ENCODE data around the gene CEBPA. TPM values are rescaled to one million over a fixed set of nuclear protein-coding genes. Genes with fewer than 3 reads are reported as not detected.

CEBPA gene
- polyA plus RNA-seq, 3 donors: 17.9 to 76.3 (median 47.5) TPM

DNA sequence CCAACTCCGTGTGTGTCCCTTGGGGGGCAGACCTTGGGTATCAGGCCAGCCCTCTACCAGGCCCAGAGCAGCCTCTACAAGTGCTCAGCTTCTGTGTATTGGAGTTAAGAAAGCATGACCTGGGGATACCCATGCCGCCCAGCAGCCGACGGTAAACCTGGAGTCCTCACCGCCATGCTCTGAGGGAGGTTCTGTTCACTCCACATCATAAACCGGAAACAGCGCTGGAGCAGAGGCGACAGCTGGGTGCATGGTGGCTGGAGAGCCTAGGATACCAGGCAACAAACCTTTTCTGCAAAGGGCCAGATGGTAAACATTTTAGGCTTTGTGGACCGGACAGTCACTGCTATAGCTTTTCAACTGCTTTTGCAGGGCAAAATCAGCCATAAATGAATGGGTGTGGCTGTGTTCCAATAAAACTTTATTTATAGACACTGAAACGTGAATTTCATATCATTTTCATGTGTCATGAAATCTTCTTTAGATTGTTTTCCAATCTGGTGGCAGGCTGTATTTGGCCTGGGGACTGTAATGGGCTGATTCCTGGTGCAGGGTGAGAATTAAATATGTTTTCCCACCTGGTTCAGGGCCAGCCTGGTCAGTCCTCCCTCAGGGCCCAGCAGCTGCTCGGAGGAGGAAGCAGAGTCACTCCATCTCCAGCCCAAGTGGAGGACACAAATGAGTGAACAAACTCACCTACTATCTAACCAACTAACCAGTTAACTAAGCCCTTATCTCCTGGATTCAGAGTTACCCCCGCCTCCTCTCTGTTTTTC is 30.9 kb downstream of the CEBPA start:
- Histone ChIP-seq H3K27ac (ENCODE audit: low read depth in 1 of 2, low read length in 2 of 2) (no peak overlapping the region), H3K4me1 (ENCODE audit: control insufficient read depth in 1 of 2, insufficient read depth in 2 of 2, low read length in 2 of 2) (peaks cover 61 to 76% of the 10 kb centered on the region in 2 donors), H3K4me2 (replicated peaks; ENCODE audit: extremely low read depth, low read length, poor library complexity, severe bottlenecking) (no peak overlapping the region), H2AFZ (ENCODE audit: insufficient read depth, low read depth, low read length, poor library complexity, severe bottlenecking) (no peak overlapping the region), H3K79me2 (ENCODE audit: insufficient read depth, low read length) (peaks cover 22% of the 10 kb centered on the region), H3K9ac (ENCODE audit: insufficient read depth, low read length, poor library complexity, severe bottlenecking) (no peak overlapping the region), H3K4me3 (replicated peaks in 1 of 3; ENCODE audit: low read depth in 2 of 3, low read length in 3 of 3) (no peak overlapping the region), H3K27me3 (ENCODE audit: control insufficient read depth in 2 of 2, insufficient read depth in 2 of 2, low read length in 2 of 2) (no peaks in the 10 kb centered on the region), H3K9me3 (replicated peaks in 1 of 2; ENCODE audit: control insufficient read depth in 1 of 2, insufficient read depth in 1 of 2, low read length in 2 of 2) (no peaks in the 10 kb centered on the region), H4K20me1 (ENCODE audit: insufficient read depth, low read length) (no peaks in the 10 kb centered on the region), H3K36me3 (replicated peaks in 1 of 2; ENCODE audit: control insufficient read depth in 1 of 2, insufficient read depth in 2 of 2, low read length in 2 of 2) (no peaks in the 10 kb centered on the region)
- H3K4me3 Mint-ChIP-seq: no peak overlapping the region
- peaks cover 0 to 1% (median 0%) of the 10 kb centered on the region in 7 donors for H3K9me3 Mint-ChIP-seq
- H3K36me3 Mint-ChIP-seq: peaks cover 0 to 2% of the 10 kb centered on the region in 2 donors
- H3K27ac Mint-ChIP-seq: peak overlapping the region in 1 of 7 donors; percentile 60
- TF ChIP-seq, protein P1, sequence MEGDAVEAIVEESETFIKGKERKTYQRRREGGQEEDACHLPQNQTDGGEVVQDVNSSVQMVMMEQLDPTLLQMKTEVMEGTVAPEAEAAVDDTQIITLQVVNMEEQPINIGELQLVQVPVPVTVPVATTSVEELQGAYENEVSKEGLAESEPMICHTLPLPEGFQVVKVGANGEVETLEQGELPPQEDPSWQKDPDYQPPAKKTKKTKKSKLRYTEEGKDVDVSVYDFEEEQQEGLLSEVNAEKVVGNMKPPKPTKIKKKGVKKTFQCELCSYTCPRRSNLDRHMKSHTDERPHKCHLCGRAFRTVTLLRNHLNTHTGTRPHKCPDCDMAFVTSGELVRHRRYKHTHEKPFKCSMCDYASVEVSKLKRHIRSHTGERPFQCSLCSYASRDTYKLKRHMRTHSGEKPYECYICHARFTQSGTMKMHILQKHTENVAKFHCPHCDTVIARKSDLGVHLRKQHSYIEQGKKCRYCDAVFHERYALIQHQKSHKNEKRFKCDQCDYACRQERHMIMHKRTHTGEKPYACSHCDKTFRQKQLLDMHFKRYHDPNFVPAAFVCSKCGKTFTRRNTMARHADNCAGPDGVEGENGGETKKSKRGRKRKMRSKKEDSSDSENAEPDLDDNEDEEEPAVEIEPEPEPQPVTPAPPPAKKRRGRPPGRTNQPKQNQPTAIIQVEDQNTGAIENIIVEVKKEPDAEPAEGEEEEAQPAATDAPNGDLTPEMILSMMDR (IDR thresholded peaks at IDR 0.05): no peak
- H3K27me3 Mint-ChIP-seq (ENCODE audit: low read depth in 3 of 3): peaks cover 0 to 2% (median 1%) of the 10 kb centered on the region in 3 donors
- H3K4me1 Mint-ChIP-seq: peaks cover 61% of the 10 kb centered on the region
- no peak for DNase-seq
- intact Hi-C loops (cut with micrococcal nuclease): no loop called here
- 81% methylated on average over 5 of the region's 12 CpGs for WGBS (ENCODE audit: insufficient coverage)

DNA sequence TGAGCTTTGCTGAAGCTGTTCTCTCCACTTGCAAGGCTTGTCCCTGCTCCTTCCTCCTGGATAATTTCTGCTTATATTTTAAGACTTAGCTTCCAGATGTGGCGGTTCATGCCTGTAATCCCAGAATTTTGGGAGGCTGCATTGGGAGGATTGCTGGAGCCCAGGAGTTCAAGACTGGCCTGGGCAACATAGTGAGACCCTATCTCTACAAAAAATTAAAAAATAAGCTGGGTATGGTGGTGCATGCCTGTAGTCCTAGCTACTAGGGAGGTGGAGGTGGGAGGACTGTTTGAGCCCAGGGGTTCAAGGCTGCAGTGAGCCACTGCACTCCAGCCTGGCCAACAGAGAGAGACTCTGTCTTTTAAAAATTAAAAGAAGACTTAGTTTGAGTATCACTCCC is 31.6 kb downstream of the CEBPA start:
- peaks cover 0 to 2% (median 1%) of the 10 kb centered on the region in 3 donors for H3K27me3 Mint-ChIP-seq (ENCODE audit: low read depth in 3 of 3)
- Histone ChIP-seq H3K9me3 (replicated peaks in 1 of 2; ENCODE audit: control insufficient read depth in 1 of 2, insufficient read depth in 1 of 2, low read length in 2 of 2) (no peaks in the 10 kb centered on the region), H3K27me3 (ENCODE audit: control insufficient read depth in 2 of 2, insufficient read depth in 2 of 2, low read length in 2 of 2) (no peaks in the 10 kb centered on the region), H3K36me3 (replicated peaks in 1 of 2; ENCODE audit: control insufficient read depth in 1 of 2, insufficient read depth in 2 of 2, low read length in 2 of 2) (no peaks in the 10 kb centered on the region), H3K79me2 (ENCODE audit: insufficient read depth, low read length) (peaks cover 22% of the 10 kb centered on the region), H3K9ac (ENCODE audit: insufficient read depth, low read length, poor library complexity, severe bottlenecking) (no peak overlapping the region), H3K4me2 (replicated peaks; ENCODE audit: extremely low read depth, low read length, poor library complexity, severe bottlenecking) (no peak overlapping the region), H3K4me3 (replicated peaks in 1 of 3; ENCODE audit: low read depth in 2 of 3, low read length in 3 of 3) (no peak overlapping the region), H2AFZ (ENCODE audit: insufficient read depth, low read depth, low read length, poor library complexity, severe bottlenecking) (no peak overlapping the region), H4K20me1 (ENCODE audit: insufficient read depth, low read length) (no peaks in the 10 kb centered on the region), H3K27ac (ENCODE audit: low read depth in 1 of 2, low read length in 2 of 2) (no peak overlapping the region), H3K4me1 (ENCODE audit: control insufficient read depth in 1 of 2, insufficient read depth in 2 of 2, low read length in 2 of 2) (peaks cover 64 to 79% of the 10 kb centered on the region in 2 donors)
- no peak overlapping the region for H3K4me3 Mint-ChIP-seq
- peaks cover 66% of the 10 kb centered on the region for H3K4me1 Mint-ChIP-seq
- H3K9me3 Mint-ChIP-seq: peaks cover 0 to 1% (median 0%) of the 10 kb centered on the region in 7 donors
- WGBS (ENCODE audit: insufficient coverage): 100% methylated on average over 1 of the region's 1 CpG
- no peak overlapping the region for H3K27ac Mint-ChIP-seq
- intact Hi-C loops (cut with micrococcal nuclease): no loop called here
- DNase-seq: no peak
- H3K36me3 Mint-ChIP-seq: peaks cover 0 to 2% of the 10 kb centered on the region in 2 donors
- TF ChIP-seq, protein P1 (IDR thresholded peaks at IDR 0.05): no peak
